ENCODE data around the gene NINL.

NINL gene

DNA sequence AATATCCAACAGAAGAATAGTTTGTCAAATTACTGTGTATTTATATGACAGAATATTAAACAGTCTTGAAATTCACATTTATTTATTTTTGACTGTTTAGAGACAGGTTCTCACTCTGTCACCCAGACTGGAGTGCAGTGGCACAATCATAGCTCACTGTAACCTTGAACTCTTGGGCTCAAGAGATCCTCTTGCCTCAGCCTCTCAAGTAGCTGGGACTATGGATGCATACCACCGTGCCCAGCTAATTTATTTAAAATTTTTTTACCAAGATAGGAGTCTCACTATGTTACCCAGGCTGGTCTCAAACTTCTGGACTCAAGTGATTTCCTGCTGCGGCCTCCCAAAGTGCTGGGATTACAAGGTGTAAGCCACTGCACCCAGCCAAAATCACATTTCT, 57.4 kb downstream of the NINL start:
- no peak for TF ChIP-seq CTCF (IDR thresholded peaks at IDR 0.05)

- no peak for TF ChIP-seq CTCF (IDR thresholded peaks at IDR 0.05)
Observed at GRCh38 chr20:25526446-25526845, 58.9 kb downstream of the NINL start.

GRCh38 chr20:25525867-25526266, 59.5 kb downstream of the NINL start:
- TF ChIP-seq CTCF (IDR thresholded peaks at IDR 0.05): no peak

GRCh38 chr20:25525295-25525694, 60.0 kb downstream of the NINL start:
- no peak for TF ChIP-seq CTCF (IDR thresholded peaks at IDR 0.05)

DNA sequence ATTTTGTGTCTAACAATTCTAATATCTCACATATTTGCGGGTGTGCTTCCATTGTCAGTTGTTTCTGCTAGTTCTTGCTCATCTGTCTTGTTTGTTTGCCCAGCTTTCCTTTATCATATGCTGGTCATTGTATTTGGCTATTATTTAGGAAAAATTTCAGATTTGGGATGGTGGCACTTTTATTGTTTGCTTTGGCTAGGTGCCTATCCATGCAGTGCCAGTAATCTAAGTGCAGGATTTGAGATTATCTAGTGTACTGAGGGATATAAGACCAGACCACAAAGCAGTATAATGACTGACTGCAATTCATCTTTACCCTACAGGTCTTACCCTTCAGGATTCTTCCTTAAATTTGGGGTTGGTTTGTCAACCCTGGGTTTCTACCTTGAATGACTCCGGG, 63.9 kb downstream of the NINL start:
- TF ChIP-seq CTCF (IDR thresholded peaks at IDR 0.05): no peak

DNA sequence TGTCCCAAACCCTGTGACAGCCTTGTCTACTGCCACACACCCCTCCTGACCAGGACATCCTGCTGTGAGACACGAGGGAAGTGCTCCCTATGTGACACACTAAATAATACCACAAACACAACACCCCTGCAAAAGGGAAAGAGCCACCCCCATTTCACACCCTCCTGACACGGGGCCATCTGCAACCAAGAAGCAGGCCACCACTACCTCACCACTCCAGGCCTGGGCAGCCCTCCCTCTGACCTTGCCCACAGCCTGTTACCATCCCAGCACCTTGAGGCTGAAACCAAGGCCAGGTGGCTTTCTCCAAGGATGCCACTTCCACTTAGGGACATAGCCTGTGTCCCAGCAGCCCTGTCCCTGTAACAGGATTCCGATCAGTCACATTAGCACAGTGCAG, 68.2 kb downstream of the NINL start:
- TF ChIP-seq CTCF (IDR thresholded peaks at IDR 0.05): no peak

DNA sequence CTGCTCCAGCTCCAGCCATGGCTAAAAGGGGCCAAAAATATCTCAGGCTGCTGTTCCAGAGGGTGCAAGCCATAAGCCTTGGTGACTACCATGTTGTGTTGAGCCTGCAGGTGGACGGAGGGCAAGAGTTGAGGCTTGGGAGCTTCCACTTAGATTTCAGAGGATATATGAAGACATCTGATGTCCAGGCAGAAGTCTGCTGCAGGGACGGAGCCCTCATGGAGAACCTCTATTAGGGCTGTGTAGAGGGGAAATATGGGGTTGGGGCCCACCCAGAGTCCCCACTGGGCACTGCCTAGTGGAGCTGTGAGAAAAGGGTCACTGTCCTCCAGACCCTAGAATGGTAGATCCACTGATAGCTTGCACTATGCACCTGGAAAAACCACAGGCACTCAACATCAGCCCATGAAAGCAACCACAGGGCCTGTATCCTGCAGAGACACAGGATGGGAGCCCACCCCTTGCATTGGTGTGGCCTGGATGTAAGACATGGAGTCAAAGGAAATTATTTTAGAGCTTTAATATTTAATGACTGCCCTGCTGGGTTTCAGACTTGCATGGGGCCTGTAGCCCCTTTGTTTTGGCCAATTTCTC, 70.5 kb downstream of the NINL start:
- TF ChIP-seq CTCF (IDR thresholded peaks at IDR 0.05): no peak

- TF ChIP-seq CTCF (IDR thresholded peaks at IDR 0.05): no peak
Observed at GRCh38 chr20:25514195-25514594, 71.1 kb downstream of the NINL start.
